AG04450 (cell line): ENCODE data around the gene OSBPL6. TPM values are rescaled to one million over a fixed set of nuclear protein-coding genes. Genes with fewer than 3 reads are reported as not detected.

ENCODE experiments used
- CTCF ChIA-PET: fragments of 300-600, 350-600 bp; formaldehyde crosslinking; extraction: SDS; loops from one replicate; lab custom pipeline; 2022; ENCODE audit warnings: antibody characterized with exemption, inconsistent platforms; lab: Charles Lee
- POLR2A ChIA-PET: fragments of 350-600 bp; formaldehyde crosslinking; extraction: SDS; loops from one replicate; lab custom pipeline; 2021; ENCODE audit warnings: antibody characterized with exemption, inconsistent platforms; lab: Yijun Ruan, JAX
- DNase-seq: peaks from one replicate; pipeline ENCODE4 v3.0.0-alpha.2; 2011; ENCODE audit warnings: low read depth, low spot score
- H3K27ac ChIP-seq: one replicate; pipeline ENCODE4 v1.5.1; 2012; ENCODE audit warnings: low read depth, low read length, control low read depth
- H3K27me3 ChIP-seq: one replicate; pipeline ENCODE4 v1.6.0; 2012; ENCODE audit warnings: low read length; ENCODE audit not compliant: control insufficient read depth, insufficient read depth
- H3K4me3 ChIP-seq: 2 replicates; pipeline ENCODE4 v1.5.1; 2011; ENCODE audit warnings: mild to moderate bottlenecking, low read depth, low read length, control low read depth
- H3K9me3 ChIP-seq: 2 replicates; pipeline ENCODE4 v1.5.1; 2012; ENCODE audit warnings: low read length; ENCODE audit not compliant: control insufficient read depth, insufficient read depth
- CTCF ChIP-seq: IDR thresholded peaks from 2 replicates; pipeline ENCODE4 v1.5.1; 2011; ENCODE audit warnings: low read depth, low read length, control low read depth, inconsistent platforms
- polyA plus RNA-seq: library from polyadenylated mRNA; depleted of rRNA; stranded (reverse); fragments of >200 nt; gene quantifications from 2 replicates; pipeline ENCODE4 v1.2.3, GENCODE V29; 2011

Gene OSBPL6
- polyA plus RNA-seq, 1 experiment: 5.0 TPM

DNA sequence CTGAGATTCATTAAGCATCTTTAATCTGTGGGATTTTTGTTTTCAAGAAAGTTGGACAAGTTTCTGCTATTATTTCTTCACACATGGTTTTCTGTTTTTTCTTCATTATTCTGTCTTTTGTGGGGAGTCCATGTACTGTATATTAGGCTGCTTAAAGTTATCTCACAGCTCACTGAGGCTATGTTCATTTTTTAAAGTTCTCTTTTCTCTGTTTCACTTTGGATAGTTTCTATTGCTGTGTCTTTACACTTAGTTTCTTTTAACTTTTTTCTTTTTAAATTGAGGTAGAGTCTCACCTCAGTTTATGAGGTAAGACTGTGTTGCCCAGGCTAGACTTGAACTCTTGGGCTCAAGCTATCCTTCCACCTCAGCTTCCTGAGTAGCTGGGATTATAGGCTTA, 8.6 kb downstream of the OSBPL6 start:
- no peak for TF ChIP-seq CTCF
- POLR2A ChIA-PET: no interaction called here
- Histone ChIP-seq H3K27ac (no peak overlapping the region), H3K9me3 (no peaks in the 10 kb centered on the region), H3K27me3 (no peaks in the 10 kb centered on the region), H3K4me3 (no peak overlapping the region)
- CTCF ChIA-PET: interaction anchor here (0.9 kb wide), 1 partner anchor 8 kb away, joined by 4 read pairs; no protein-coding TSS in a partner anchor
- no peak for DNase-seq

DNA sequence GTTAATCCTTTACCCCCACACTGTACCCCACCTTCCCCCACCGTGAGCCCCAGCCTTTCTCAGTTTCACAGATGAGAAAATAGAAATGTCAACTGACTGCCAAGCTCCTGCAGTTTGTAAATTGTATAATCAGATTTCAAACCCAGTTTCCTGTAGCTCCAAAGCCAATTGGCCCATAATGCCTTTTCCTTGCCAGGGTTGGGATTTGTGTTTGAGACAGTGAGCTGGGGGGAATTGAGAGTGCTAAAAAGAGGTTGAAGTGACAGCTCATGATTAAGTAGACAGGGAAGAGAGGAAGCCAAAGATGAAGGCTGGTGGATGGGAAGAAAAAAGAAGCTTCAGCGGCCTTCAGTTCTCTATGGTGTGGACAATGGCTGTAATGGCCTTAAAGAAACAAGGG, 10.7 kb downstream of the OSBPL6 start:
- ChIA-PET CTCF (interaction anchor here (0.8 kb wide), 1 partner anchor 214 kb away, joined by 8 read pairs; no protein-coding TSS in a partner anchor), POLR2A (no interaction called here)
- H3K9me3 ChIP-seq: no peaks in the 10 kb centered on the region
- H3K27ac ChIP-seq: no peak overlapping the region
- H3K4me3 ChIP-seq: no peak overlapping the region
- H3K27me3 ChIP-seq: no peaks in the 10 kb centered on the region
- no peak for DNase-seq
- no peak for TF ChIP-seq CTCF

DNA sequence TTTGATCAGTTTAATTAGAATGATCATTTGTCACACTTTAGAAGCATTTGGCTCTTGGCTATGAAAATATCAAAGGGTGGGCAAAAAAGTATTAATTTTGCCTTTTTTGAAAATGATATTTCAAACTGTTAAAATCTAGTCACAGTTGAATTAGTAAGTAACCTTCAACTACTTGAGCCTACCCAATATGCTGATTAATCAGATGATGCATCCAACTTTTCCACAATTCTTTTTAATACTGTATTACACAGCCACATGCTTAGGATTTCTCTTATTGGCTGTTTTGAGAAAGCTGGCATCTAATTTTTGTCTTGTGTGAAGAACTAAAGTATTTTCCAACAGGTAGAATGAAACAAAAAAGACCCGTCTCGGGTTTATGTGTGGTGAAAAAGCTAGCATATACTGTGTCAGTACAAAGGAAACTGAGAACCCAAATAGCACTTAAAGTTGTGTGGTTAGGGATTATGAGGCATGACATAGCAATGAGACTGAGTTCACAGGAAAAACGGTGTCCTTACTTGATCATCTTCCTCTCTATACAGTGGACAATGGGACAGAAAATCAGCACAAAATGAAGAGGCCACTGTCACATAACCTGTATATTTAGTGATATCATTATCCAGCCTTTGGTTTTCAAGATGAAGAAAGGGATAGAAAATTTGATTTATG, 11.7 kb downstream of the OSBPL6 start:
- no peak for DNase-seq
- POLR2A ChIA-PET: no interaction called here
- CTCF ChIA-PET: interaction anchor here (0.6 to 1.0 kb wide), 4 partner anchors 9 to 212 kb away, joined by 3 to 8 read pairs (median 4); no protein-coding TSS in a partner anchor
- H3K27me3 ChIP-seq: no peaks in the 10 kb centered on the region
- TF ChIP-seq CTCF: no peak
- H3K27ac ChIP-seq: no peak overlapping the region
- H3K4me3 ChIP-seq: no peak overlapping the region
- no peaks in the 10 kb centered on the region for H3K9me3 ChIP-seq

DNA sequence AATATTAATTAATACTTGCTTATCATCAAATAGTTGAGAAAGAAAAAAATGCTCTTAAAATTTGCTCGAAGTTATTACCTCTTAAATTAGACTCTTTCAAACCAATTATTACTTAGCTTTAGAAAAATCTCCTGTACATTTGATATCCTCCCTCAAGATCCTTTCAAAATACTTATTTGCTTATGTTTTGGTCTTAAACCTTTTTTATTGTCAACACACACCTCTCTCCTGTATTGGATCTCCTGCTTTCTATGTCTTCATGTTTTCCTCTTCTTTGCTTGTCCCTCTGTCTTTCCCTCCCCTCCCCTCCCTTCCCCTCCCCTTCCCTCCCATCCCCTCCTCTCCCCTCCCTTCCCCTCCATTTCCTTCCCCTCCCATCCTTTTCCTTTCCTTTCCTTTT, 14.0 kb downstream of the OSBPL6 start:
- Histone ChIP-seq H3K27ac (no peak overlapping the region), H3K27me3 (no peaks in the 10 kb centered on the region), H3K9me3 (no peaks in the 10 kb centered on the region), H3K4me3 (no peak overlapping the region)
- ChIA-PET CTCF (interaction anchor here (0.6 to 2.8 kb wide), 17 partner anchors 9 to 205 kb away, joined by 3 to 10 read pairs (median 5); no protein-coding TSS in a partner anchor), POLR2A (no interaction called here)
- DNase-seq: no peak
- no peak for TF ChIP-seq CTCF

- ChIA-PET CTCF (interaction anchor here (0.6 to 2.8 kb wide), 20 partner anchors 9 to 1481 kb away, joined by 3 to 10 read pairs (median 4); partner anchors contain the start of gene RBM45), POLR2A (no interaction called here)
- DNase-seq: no peak
Observed at GRCh38 chr2:178208817-178209216, 14.5 kb downstream of the OSBPL6 start.

More at GRCh38 chr2:178208817-178209216, 14.5 kb downstream of the OSBPL6 start:
- Histone ChIP-seq H3K9me3 (no peaks in the 10 kb centered on the region), H3K27ac (no peak overlapping the region), H3K27me3 (no peaks in the 10 kb centered on the region), H3K4me3 (no peak overlapping the region)
- peak; percentile 52 for TF ChIP-seq CTCF
